Dendritic cell treated with granulocyte-macrophage colony-stimulating factor and Interleukin-4, amounts not matched to agents 40 ng/mL and 50 ng/mL, for 4 days (primary cell): ENCODE data around the gene TXNRD2.

Source experiments
- H3K27ac Mint-ChIP-seq: one replicate; pipeline ENCODE4 v1.8.0; 2022; ENCODE audit warnings: mild to moderate bottlenecking, mixed read lengths
- H3K27me3 Mint-ChIP-seq: one replicate; pipeline ENCODE4 v1.8.0; 2022; ENCODE audit warnings: mild to moderate bottlenecking, mixed read lengths
- H3K36me3 Mint-ChIP-seq: one replicate; pipeline ENCODE4 v1.8.0; 2022; ENCODE audit warnings: low read depth, mixed read lengths
- H3K4me1 Mint-ChIP-seq: one replicate; pipeline ENCODE4 v1.8.0; 2022; ENCODE audit warnings: low read depth, mixed read lengths
- H3K4me3 Mint-ChIP-seq: one replicate; pipeline ENCODE4 v1.8.0; 2022; ENCODE audit warnings: mild to moderate bottlenecking, moderate library complexity, mixed read lengths
- H3K9me3 Mint-ChIP-seq: one replicate; pipeline ENCODE4 v1.8.0; 2022; ENCODE audit warnings: mixed read lengths
- intact Hi-C: fragments of 100-400 bp; cut with micrococcal nuclease; formaldehyde crosslinking; loops from one replicate; pipeline ENCODE4 v1.15.0; 2022

The TXNRD2 gene

DNA sequence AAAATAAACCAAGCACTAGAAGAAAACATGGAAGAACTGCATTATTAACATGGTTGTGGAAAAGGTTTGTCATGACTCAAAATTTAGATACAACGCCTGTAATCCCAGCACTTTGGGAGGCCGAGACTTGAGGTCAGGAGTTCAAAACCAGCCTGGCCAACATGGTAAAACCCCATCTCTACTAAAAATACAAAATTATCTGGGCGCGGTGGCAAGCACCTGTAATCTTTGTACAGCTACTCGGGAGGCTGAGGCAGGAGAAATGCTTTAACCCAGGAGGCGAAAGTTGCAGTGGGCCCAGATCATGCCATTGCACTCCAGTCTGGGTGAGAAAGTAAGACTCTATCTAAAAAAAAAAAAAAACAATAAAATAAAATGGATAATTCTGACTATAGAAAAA lies 110.6 kb downstream of the TXNRD2 start:
- Mint-ChIP-seq H3K27me3 (no peaks in the 10 kb centered on the region), H3K27ac (no peak overlapping the region), H3K4me1 (peaks cover 9% of the 10 kb centered on the region), H3K9me3 (peaks cover 9% of the 10 kb centered on the region), H3K4me3 (no peak overlapping the region), H3K36me3 (no peaks in the 10 kb centered on the region)
- intact Hi-C loops, result no loop called here

DNA sequence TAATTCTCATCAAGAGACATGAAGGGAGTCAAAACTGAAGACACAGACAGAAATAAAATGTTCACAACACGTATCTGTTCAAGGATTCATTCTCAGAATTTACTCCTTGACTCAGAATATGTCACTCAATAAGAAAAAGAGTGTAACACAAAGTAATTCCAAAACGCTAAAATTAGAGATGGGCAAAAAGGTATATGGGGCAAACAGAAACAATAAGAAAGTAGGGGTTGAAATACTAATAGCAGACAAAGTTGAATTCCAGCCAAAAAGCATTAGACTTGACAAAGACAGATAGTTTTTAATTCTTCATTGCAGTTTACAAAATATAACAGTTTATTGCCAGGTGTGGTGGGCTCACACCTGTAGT lies 113.6 kb downstream of the TXNRD2 start:
- Mint-ChIP-seq H3K27me3 (no peaks in the 10 kb centered on the region), H3K27ac (no peak overlapping the region), H3K4me3 (no peak overlapping the region), H3K36me3 (no peaks in the 10 kb centered on the region), H3K4me1 (peaks cover 15% of the 10 kb centered on the region), H3K9me3 (peaks cover 11% of the 10 kb centered on the region)
- intact Hi-C loops, result no loop called here

DNA sequence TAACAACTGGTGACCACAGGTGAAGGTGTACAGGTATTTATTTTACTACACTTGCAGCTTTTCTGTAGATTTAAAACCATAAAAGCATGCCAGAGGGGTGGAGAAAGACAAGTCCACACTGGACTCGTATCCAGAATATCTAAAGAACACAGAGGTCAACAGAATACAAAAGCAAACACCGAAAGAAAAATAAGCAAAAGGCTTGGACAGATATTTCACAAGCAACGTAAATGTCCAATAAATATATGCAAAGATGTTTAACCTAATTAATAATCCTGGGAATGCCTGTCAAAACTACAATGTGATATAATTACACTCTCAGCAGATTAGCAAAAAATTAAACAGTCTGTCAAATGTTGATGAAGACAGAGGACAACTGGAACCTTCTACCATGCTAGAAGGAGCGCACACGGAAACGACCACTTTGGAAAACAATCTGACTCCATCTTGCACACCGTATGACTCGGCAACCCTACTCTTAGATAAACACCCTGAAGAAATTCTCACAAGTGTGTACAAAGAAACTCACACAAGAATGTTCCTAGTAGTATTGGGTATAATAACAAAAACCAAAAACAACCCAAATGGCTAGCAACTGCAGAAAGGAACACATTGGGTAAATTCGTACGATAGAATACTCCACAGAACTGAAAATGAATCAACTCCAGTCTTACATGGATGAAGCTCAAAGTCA lies 114.1 kb downstream of the TXNRD2 start:
- H3K27me3 Mint-ChIP-seq, result no peaks in the 10 kb centered on the region
- no peaks in the 10 kb centered on the region for H3K36me3 Mint-ChIP-seq

DNA sequence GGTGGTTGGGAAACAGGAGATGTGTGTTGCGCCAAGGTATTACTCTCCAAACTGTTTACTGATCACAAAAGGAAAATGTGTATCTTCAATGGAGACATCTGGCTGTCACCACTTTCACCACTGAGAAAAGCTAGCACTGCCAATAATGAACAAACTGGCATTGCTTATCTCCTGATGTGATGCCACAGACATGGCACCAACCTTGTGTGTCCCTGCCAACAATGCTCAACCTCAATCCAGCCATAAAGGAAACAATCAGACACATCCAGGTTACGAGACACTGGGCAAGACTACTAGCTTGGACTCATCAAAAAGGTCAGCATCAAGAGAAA lies 115.0 kb downstream of the TXNRD2 start:
- H3K27me3 Mint-ChIP-seq, result no peaks in the 10 kb centered on the region
- intact Hi-C loops, result no loop called here

More for the DNA sequence above, 114.1 kb downstream of the TXNRD2 start:
- Mint-ChIP-seq H3K9me3 (peaks cover 11% of the 10 kb centered on the region), H3K4me3 (no peak overlapping the region), H3K27ac (no peak overlapping the region), H3K4me1 (peaks cover 10% of the 10 kb centered on the region)
- intact Hi-C loops, result no loop called here

DNA sequence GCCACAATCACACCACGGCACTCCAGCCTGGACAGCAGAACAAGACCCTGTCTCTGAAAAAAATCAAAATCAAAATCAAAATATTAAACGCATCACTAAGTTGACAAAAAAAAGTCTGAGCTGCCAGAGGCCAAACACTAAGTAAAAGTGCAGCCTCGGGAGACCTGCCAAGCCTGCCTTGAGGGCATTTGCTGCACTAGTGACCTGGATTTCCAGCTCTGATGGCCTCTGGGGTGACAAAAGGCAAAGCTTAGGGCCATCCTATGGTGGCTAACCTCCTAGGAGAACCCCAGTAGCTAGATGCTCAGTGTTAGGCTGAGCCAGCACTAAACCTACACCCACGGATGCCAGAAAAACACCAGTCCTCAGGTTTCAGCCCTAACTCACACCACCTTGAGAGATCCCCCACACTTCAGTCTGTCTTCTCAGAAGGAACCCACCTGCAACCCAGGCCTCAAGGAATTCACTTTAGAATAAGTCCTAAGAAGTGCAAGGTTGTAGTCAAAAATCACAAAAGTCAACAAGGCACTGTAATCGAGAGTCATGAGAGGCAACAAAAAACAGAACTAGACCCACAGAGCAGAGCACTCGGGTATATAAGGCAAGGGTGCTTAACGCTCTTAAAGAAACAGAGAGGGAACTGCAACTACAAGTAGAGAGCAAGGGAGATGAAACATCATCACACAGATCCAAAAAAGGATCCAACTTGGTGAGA lies 115.6 kb downstream of the TXNRD2 start:
- Mint-ChIP-seq H3K9me3 (peaks cover 11% of the 10 kb centered on the region), H3K27ac (no peak overlapping the region), H3K27me3 (no peaks in the 10 kb centered on the region), H3K36me3 (no peaks in the 10 kb centered on the region), H3K4me3 (no peak overlapping the region), H3K4me1 (peaks cover 6% of the 10 kb centered on the region)
- intact Hi-C loops, result no loop called here

More for the DNA sequence above, 115.0 kb downstream of the TXNRD2 start:
- Mint-ChIP-seq H3K9me3 (peaks cover 11% of the 10 kb centered on the region), H3K4me1 (peaks cover 6% of the 10 kb centered on the region), H3K27ac (no peak overlapping the region), H3K36me3 (no peaks in the 10 kb centered on the region), H3K4me3 (no peak overlapping the region)
